HEK293 (cell line): ENCODE data around the gene GADD45GIP1.

Source experiments
- CTCF ChIP-seq: fragments of 450-650 bp; formaldehyde crosslinking; IDR thresholded peaks from 2 replicates; pipeline ENCODE4 v1.5.1; 2016; ENCODE audit warnings: missing biosample characterization, missing genetic modification characterization
- ZBTB11 ChIP-seq: fragments of 450-650 bp; formaldehyde crosslinking; conservative IDR thresholded peaks from 2 replicates; pipeline ENCODE4 v1.5.1; 2016; ENCODE audit warnings: low read depth, missing biosample characterization, missing genetic modification characterization
- ZBTB49 ChIP-seq: fragments of 450-650 bp; formaldehyde crosslinking; IDR thresholded peaks from 2 replicates; pipeline ENCODE4 v1.5.1; 2016; ENCODE audit warnings: missing biosample characterization, missing genetic modification characterization, low read depth
- ZNF274 ChIP-seq, 2 experiments: fragments of 200-500 bp in 1 of 2; fragments of 450-650 bp in 1 of 2; sonication (Bioruptor generic) in 1 of 2; formaldehyde crosslinking in 1 of 2; IDR thresholded peaks; 2 replicates each; pipeline versions ENCODE4 v1.5.1 to v1.6.1; 2014 to 2016; ENCODE audit warnings: borderline replicate concordance in 1 of 2, inconsistent platforms in 1 of 2, low read length in 1 of 2, missing biosample characterization in 1 of 2, missing genetic modification characterization in 1 of 2
- ZNF791 ChIP-seq: fragments of 450-650 bp; formaldehyde crosslinking; IDR thresholded peaks from 2 replicates; pipeline ENCODE4 v1.5.1; 2016; ENCODE audit warnings: missing biosample characterization, missing genetic modification characterization
- ZSCAN18 ChIP-seq: fragments of 450-650 bp; formaldehyde crosslinking; IDR thresholded peaks from 2 replicates; pipeline ENCODE4 v1.5.1; 2016; ENCODE audit warnings: missing biosample characterization, missing genetic modification characterization

- TF ChIP-seq CTCF = no peak
- no peak for TF ChIP-seq ZBTB49 (tag by site-specific recombination)
- no peak for TF ChIP-seq ZSCAN18 (tag by site-specific recombination)
- TF ChIP-seq ZNF274 (IDR thresholded peaks at IDR 0.05; ENCODE audit: low read length) = no peak
- no peak for TF ChIP-seq ZNF274 (tag by site-specific recombination; IDR thresholded peaks at IDR 0.05; ENCODE audit: borderline replicate concordance)
- no peak for TF ChIP-seq ZBTB11 (tag by site-specific recombination)
- no peak for TF ChIP-seq ZNF791 (tag by site-specific recombination)
These were observed 48.9 kb upstream of the GADD45GIP1 start for GRCh38 chr19:13005861-13006370.
